HG02870 (cell line): ENCODE results near the gene SLC25A51.

Source experiments
- ATAC-seq: cut with Tn5 transposase; IDR thresholded peaks from one replicate; pipeline ENCODE4 v1.9.1; 2021; ENCODE audit warnings: mild to moderate bottlenecking, moderate library complexity; ENCODE audit not compliant: unreplicated experiment

Gene SLC25A51

GRCh38 chr9:37937366-37937765, 33.4 kb upstream of the SLC25A51 start:
- no peak for ATAC-seq

DNA sequence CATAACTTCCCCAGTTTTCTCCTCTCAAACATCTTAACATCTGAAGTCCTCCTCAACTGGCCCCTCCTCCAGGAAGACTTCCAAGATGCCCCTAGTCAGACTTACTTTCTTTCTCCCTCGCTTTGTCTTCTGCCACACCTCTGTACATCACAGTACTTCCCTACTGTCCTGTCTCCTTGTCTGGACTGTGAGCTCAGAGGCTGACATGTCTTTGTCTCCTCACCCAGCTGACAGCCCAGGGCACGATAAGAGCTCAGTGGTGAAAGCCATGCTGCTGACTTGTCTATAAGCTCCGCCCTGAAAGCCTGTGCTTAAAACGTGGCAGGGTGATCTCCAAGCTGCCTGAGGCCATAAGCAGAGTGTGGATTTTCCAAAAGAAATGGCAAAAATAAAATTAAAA, 33.0 kb upstream of the SLC25A51 start:
- no peak for ATAC-seq

- ATAC-seq = no peak
Measured at GRCh38 chr9:37936376-37936775, 32.4 kb upstream of the SLC25A51 start.

DNA sequence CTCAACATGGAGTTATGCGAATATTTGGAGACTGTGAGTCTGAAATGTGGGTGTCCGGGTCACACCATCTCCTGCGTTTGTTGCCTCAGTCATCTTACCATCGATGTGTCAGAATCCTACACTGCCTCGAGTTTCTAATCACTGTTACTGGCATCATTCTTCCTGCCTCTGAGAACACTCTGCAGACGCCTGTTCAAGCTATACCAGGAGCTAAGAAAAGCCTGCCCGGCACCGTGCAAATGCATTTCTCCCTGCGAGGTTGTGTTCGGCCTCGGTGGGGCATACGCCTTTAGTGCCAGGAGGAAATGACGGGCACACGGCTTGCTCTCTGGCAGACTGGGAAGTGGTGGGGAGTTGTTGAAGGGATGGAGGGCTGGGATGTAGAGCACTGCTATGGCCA, 31.2 kb upstream of the SLC25A51 start:
- ATAC-seq = no peak

- no peak for ATAC-seq
Measured at GRCh38 chr9:37931592-37931991, 27.7 kb upstream of the SLC25A51 start.

GRCh38 chr9:37929441-37929895, 25.5 kb upstream of the SLC25A51 start:
- no peak for ATAC-seq

- no peak for ATAC-seq
Measured at GRCh38 chr9:37928552-37929430, 24.9 kb upstream of the SLC25A51 start.

DNA sequence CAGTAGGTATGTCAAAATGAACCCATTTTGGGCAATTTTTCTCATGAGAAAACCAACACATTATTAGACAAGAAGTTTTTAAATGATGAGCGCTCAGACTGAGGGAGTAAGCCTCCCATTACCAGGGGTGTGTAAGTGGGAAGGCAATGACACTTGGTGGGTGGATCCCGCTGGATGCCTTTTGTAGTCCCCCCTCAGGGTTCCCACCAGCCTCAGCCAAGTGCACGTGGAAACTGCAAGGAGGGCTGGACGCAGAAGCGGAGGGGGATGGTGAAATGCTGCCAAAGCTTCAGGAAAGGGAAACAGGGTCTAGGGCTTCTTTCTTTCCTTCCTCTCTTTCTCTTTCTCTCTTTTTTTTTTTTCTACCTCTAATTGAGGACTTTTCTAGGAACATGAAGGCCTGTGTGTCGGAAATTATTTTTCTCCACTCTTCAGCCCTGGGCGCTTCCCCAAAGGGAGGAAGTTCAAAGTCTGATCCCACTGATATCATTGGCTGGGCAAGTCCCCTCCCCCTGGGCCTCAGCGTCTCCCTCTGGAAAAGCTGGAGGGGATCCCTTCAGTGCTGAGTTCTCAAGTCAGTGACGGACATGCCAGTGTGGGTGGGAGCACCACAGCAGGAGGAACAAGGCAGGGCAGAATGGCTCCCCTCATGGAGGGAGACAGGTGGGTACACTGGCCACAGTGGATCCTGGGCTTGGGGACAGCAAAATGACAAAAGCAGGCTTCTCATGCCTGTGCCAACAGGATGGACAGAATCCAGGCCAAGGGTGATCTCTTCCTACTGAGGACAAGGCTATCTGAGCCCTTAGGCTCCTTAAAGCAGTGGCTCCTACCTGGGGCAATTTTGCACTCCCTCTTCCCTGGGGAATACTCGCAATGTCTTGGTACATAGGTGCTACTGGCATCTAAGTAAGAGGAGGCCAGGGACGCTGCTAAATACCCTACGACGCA, 23.9 kb upstream of the SLC25A51 start:
- no peak for ATAC-seq

GRCh38 chr9:37927132-37927531, 23.2 kb upstream of the SLC25A51 start:
- ATAC-seq = no peak

- no peak for ATAC-seq
Measured at GRCh38 chr9:37926737-37927118, 22.8 kb upstream of the SLC25A51 start.

- ATAC-seq = no peak
Measured at GRCh38 chr9:37925786-37926736, 22.1 kb upstream of the SLC25A51 start.

GRCh38 chr9:37925006-37925405, 21.1 kb upstream of the SLC25A51 start:
- no peak for ATAC-seq

DNA sequence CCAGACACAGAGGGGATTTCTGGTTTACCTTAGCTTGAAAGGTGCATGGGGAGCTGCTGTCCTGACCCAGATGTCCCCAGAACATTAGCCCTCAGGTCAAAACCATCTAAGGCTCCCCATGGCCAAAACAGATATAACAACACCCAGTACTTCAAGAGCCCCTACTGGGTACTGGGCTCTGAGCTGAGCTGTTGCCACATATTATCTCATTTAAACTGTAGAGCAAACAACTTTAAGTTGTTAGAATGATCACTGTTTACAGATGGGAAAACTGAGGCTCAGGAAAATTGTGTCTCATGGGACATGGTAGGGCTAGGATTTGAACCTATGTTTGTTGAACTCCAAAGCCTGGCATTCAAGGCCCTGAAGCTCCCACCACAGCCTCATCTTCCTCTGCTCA, 20.6 kb upstream of the SLC25A51 start:
- no peak for ATAC-seq

DNA sequence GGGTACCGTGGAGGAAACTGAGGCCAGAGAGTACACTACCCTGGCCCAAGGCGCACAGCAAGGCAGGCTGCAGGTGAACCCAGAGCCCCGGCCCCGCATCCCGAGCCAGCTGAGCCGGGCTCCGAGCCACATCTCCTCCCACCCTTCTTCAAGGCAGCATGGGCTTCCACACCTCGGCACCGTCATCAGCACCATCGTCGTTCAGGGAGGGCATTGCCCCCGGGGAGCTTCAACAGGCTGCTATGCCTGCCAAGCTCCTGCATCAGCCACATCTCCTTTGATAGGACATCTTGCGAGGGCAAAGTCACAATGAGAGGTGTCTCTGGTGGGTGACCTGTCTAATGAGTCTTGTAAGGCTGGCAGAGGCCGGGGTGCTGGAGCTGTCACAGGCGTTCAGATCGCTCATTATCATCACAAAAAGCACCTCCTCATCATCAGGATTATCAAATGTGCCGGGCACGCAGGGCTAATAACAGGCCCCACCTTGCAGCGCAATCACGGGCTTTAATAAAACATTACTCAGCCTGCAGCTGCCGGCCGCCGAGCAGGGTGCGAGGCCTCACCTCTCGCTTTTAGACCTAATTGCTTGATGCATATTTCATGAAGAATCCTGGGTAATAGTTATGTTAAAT, 20.0 kb upstream of the SLC25A51 start:
- no peak for ATAC-seq

- ATAC-seq = no peak
Measured at GRCh38 chr9:37923118-37923795, 19.3 kb upstream of the SLC25A51 start.

GRCh38 chr9:37922363-37923117, 18.6 kb upstream of the SLC25A51 start:
- no peak for ATAC-seq

DNA sequence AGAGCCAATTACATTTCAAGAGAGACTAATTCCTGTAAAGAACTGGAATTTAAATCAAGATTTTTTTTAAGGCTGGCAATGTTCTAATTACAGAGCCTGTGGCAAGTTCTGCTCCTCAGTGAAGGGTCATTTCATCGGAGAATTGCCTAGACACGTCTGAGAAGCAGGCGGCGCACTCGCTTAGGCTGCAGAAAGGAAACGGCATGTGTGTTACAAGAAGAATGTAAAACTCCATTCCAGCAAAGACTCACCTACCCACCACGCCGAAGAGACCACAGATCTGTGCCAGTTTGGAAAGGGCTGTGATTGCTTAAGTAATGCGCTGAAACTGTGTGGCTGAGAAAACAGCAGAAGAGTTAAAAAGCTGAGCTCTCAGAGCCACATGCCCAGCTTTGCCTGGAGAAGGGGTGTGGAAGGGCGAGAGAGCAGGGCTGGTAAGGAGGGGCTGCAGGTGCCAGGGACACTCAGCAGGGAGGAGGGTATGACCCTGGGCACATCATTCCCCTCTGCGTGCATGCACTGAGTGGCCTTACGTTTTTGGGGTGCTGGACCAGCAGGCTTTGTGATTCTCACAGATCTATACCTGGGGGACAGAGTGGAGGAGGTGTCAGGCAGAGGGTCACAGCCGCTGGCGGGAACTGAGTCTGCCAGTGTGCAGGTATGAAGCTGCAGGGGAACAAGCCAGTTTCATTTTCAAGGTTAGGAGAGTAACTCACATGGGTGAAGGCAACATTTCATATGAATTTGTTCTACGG, 17.8 kb upstream of the SLC25A51 start:
- no peak for ATAC-seq

DNA sequence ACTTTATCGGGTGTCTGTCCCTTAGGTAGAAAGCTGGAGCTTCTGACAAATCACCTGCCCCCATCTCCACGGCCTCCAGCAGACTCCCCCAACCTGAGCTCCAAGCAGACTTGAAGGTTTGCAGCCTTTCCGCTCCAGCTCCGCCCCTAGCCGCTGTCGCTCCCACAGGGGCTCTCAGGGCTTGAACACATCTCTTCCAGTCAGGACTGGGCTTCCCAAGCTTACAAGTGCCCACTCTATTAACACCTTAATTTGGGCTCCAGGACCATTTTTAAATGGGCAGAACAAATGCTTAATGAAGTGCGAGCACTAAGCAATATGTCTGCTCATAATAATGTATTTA, 17.2 kb upstream of the SLC25A51 start:
- no peak for ATAC-seq
